GM18858 (cell line): ENCODE measurements around the gene SNED1.

Experiments
- ATAC-seq: cut with Tn5 transposase; IDR thresholded peaks from one replicate; pipeline ENCODE4 v1.9.1; 2021; ENCODE audit not compliant: unreplicated experiment

Gene SNED1

DNA sequence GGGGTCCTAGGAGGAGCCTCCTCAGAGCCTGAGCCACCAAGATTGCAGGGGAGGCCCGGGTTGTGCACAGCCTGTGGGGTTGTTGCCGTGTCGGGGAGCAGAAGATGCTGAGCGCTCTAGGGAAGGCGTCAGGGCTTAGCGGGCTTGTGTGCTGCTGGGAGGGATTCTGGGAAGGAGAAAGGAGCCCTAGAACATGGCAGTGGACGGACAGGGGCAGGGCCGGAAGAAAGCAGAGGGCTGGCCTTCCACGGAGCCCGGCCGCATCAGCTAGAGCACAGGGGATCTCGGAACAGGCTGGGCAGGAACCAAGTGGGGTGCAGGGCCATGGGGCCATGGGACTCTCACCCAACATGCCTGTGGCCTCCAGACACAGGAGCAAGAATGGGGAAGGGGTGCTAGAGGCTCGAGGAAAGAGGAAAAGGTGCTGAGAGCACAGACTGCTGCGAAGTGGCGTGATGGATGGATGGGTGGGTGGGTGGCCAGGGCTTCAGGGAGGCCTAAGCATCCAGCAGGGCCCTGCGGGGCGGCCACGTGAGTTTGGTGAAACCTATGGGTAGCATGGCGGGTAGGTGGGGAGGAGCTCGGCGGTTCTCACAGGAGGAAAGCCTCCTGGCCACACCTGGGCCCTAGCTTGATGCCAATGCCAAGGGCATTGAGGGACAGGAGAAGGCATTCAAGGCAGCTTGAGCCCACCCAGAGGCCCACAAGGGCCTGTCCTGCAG is 67.9 kb downstream of the SNED1 start:
- ATAC-seq, result no peak

DNA sequence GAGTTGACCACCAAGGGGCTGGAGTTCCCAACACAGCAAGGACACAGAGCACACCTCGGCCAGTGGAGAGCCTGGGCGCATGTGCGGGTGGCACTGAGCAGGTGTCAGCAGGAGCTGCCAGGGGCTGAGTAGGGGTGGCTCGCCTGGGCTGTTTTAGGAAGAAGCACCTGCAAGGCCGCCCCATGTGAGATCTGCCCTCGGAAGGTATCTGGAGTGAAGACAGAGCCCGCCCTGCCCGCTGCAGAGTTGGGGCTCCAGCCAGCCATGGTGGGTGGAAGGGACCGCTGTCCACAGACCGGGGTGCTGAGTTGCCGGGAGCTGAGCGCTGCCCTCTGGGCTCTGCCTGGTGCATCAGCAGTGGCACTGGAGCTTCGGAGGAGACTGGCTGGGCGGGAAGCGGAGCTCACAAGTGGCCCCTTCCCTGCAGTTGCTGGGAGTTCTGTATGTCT is 68.5 kb downstream of the SNED1 start:
- ATAC-seq, result no peak

DNA sequence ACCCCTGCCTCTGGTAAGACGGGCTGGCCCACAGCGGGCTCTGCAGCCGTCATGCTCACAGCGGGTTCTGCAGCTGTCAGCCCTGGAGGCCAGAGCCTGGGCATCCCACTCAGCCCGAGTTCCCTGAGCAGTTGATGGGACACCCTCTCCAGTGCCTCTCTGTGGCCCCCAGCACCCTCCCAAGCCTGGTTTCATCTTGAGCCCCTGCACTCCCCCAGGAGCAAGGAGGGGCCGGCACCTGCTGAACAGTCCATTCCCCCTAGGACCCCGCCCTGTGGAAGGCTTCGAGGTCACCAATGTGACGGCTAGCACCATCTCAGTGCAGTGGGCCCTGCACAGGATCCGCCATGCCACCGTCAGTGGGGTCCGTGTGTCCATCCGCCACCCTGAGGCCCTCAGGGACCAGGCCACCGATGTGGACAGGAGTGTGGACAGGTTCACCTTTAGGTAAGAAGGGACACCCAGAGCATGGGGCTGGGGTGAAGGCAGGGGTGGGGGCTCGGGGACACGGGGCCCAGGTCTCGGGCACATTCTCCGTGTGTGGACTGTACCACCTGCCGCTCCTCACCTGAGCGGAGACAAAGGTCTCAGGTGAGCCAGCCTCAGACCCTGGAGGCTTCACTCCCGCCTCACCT is 69.2 kb downstream of the SNED1 start:
- ATAC-seq, result no peak

DNA sequence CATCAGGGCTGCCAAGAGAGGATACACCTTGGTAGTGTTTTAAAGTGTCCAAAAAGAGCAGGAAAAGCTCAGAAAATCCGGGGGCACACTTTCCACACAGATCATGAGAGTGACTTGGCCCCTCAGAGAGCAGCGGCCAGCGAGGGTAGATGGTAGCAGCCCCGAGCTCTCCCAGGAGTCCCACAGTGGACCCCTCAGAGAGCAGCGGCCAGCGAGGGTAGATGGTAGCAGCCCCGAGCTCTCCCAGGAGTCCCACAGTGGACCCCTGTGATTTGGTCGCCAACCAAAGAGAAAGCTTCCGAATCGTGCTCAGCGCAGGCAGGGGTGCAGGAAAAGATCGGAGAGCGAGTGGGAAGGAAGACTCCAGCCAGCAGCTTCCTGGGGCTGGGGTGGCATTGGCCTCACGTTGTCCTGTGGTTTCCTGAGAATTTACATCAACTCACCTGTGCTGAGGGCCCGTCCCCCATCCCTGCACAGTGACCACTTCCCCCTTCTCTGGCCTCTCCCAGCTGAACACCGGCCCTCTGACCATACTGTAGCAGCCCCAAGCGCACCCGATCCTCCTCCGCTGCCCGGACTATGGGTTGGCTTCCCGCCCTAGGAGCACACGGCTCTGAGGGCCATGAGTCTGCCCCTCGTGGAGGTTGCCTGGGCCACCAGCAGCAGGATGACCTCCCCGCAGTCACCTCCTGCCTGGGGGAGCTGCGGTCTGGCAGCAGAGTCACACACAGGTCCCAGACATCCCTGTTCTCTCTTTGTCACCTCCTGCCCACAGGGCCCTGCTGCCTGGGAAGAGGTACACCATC is 69.9 kb downstream of the SNED1 start:
- ATAC-seq, result no peak

- ATAC-seq, result no peak
These were observed 70.8 kb downstream of the SNED1 start for GRCh38 chr2:241068942-241069810.

DNA sequence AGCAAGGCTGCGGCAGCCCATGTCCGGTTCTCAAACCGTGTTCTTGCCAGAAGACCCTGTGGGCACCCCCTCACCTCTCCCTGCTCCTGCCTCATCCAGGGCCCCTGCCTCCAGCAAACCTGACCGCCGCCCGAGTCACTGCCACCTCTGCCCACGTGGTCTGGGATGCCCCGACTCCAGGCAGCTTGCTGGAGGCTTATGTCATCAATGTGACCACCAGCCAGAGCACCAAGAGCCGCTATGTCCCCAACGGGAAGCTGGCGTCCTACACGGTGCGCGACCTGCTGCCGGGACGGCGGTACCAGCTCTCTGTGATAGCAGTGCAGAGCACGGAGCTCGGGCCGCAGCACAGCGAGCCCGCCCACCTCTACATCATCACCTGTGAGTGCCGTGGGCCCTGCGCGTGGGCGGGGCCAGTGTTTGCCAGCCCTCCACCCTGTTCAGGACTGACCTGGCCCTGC is 71.4 kb downstream of the SNED1 start:
- ATAC-seq, result no peak

- no peak for ATAC-seq
These were observed 71.9 kb downstream of the SNED1 start for GRCh38 chr2:241070361-241070760.

GRCh38 chr2:241070811-241071676 is 72.6 kb downstream of the SNED1 start:
- ATAC-seq, result no peak

GRCh38 chr2:241071677-241072111 is 73.3 kb downstream of the SNED1 start:
- ATAC-seq, result no peak

- ATAC-seq, result no peak
These were observed 73.7 kb downstream of the SNED1 start for GRCh38 chr2:241072151-241072550.

- no peak for ATAC-seq
These were observed 74.2 kb downstream of the SNED1 start for GRCh38 chr2:241072553-241073165.

DNA sequence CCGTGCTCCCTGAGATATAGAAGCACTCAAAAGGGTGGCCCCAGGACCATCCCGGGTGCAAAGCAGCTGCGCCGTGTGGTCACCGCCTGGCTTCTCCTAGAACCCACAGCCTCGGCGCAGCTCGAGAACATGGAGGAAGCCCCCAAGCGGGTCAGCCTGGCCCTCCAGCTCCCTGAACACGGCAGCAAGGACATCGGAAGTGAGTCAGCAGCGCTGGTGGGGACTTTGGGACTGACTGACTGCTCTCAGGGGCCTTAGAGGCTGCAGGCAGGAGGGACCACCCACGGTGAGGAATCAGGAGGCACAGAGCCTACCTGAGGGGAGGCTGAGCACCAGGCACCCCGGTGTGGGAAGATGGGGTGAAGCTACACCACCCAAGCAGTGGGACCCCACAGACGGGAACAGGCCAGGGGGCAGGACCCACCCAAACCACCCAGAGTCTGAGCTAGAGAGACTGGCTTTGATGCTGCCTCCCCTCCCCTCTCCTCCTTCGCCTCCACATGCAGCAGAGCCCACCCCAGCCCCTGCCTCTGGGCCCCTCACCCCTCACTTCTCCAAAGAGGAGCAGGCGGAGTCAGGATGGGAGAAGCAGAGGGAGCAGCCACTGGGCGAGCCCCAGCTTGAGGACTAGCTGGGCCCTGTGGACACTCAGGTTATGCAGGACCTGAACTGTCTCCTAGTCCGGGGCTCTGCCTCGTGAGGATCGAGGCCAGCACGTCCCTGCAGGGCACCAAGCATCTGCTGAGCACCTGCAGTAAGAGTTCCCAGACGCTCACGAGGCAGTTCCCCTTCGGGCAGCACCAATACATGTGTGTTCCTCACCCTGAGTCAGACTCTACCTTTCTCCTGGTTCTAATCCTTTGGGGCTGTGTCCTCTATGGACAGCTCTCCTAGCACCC is 75.0 kb downstream of the SNED1 start:
- no peak for ATAC-seq

DNA sequence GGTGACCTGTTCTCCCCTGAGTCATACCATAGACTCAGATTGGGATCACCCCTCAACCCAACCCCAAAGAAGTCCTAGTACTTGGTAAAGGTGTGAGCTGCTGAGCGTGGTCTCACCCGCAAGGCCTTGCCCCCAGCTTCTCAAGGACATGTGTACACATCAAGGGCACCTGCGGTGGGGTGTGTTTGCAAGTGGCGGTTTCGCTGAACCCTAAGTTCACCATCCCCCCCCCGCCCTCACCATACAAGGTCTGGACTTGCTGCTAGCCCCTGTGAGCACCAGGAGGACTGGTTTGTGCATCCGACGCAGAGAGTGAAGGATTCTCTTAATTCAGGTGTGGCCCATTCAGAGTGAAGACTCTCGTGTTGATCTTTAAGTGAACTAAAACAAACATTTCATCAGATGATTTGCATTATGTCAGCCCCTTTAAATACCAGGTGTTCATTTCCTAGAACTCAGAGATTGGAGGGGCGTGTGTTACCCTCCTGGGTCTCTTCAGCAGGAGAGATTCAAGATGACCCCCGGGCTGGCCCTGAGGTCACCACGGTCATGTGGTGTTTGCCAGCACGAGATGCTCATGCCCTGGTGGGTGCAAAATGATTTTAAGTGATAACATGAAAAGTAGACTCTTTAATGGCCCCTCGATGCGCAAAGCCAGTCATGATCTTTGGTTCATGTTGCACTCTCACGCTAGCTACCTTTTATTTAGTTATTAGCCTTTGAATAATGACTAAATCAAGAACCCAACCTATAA is 75.8 kb downstream of the SNED1 start:
- no peak for ATAC-seq

DNA sequence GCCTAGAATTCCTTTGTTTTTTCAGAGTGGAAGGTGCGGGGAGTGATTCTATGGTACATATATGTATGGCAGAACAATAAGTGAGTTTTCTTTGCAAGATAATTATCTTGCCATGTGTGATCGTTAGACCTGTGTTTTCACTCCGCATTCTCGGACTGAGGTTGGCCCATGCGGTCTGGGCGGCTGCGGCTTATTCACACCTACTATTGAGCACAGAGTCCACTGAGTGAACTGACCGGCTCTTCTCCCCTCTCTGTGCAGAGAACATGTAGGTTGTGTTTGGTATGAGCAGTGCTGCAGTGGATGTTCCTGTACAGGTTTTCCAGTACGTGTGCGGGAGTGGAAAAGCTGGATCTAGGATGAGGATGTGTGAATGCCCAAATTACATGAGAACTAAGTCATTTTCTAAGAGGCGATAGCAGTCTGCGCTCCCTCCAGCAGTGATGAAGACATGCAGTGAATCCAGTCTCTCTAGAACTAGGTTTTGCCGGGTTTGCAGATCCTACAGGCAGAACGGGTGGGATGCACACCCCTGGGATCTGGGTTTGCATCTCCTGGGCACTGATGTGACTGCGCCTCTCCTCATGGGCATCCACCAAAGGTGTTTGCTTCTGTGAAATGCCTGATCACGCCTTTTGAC is 76.6 kb downstream of the SNED1 start:
- ATAC-seq, result no peak

- no peak for ATAC-seq
These were observed 82.2 kb downstream of the SNED1 start for GRCh38 chr2:241080405-241081189.

GRCh38 chr2:241081190-241081642 is 82.8 kb downstream of the SNED1 start:
- no peak for ATAC-seq
